Myometrial cell (primary cell): ENCODE data around the gene METTL2A. TPM values are rescaled to one million over a fixed set of nuclear protein-coding genes. Genes with fewer than 3 reads are reported as not detected.

ENCODE experiments used
- total RNA-seq: library from RNA; depleted of rRNA; stranded (reverse); fragments of >200 nt; gene quantifications from 2 replicates; pipeline ENCODE4 v1.2.3, GENCODE V29; 2015

The METTL2A gene
- total RNA-seq: 21.6 and 23.0 TPM in 2 replicates

GRCh38 chr17:62423647-62424461 lies at the start of gene METTL2A:
Gene METTL2A (plus strand): TSS chr17:62423897. CDS start chr17:62423903, 6 bp downstream.

GRCh38 chr17:62380253-62380652 lies 43.4 kb upstream of the METTL2A start, which contains the start of gene EFCAB3:
Gene EFCAB3 (plus strand): TSS chr17:62380553. CDS start chr17:62382980, 2,427 bp downstream.

GRCh38 chr17:62478424-62478879 lies 54.8 kb downstream of the METTL2A start, which contains the start of gene TLK2:
Gene TLK2 (plus strand): TSS chr17:62478825. CDS start chr17:62481126, 2,301 bp downstream.

Other genes with a start within 250 kb of the METTL2A start
- not detected in 2 replicates for gene EFCAB3, start 43.3 kb upstream of the METTL2A start, total RNA-seq
- gene TLK2, start 54.9 kb downstream of the METTL2A start, total RNA-seq: 32.3 and 34.2 TPM in 2 replicates
- 198 and 258 TPM in 2 replicates for gene MRC2, start 203.8 kb downstream of the METTL2A start, total RNA-seq